ENCODE measurements around the gene CBX4. TPM values are rescaled to one million over a fixed set of nuclear protein-coding genes. Genes with fewer than 3 reads are reported as not detected.

Gene CBX4
- total and polyA plus RNA-seq, 2 of the 13 experiments (the other 11 are each of a cell fraction or from before 2014, with no cell fraction given) = 25.8 to 50.8 TPM

- TF ChIP-seq, protein P1, sequence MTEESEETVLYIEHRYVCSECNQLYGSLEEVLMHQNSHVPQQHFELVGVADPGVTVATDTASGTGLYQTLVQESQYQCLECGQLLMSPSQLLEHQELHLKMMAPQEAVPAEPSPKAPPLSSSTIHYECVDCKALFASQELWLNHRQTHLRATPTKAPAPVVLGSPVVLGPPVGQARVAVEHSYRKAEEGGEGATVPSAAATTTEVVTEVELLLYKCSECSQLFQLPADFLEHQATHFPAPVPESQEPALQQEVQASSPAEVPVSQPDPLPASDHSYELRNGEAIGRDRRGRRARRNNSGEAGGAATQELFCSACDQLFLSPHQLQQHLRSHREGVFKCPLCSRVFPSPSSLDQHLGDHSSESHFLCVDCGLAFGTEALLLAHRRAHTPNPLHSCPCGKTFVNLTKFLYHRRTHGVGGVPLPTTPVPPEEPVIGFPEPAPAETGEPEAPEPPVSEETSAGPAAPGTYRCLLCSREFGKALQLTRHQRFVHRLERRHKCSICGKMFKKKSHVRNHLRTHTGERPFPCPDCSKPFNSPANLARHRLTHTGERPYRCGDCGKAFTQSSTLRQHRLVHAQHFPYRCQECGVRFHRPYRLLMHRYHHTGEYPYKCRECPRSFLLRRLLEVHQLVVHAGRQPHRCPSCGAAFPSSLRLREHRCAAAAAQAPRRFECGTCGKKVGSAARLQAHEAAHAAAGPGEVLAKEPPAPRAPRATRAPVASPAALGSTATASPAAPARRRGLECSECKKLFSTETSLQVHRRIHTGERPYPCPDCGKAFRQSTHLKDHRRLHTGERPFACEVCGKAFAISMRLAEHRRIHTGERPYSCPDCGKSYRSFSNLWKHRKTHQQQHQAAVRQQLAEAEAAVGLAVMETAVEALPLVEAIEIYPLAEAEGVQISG (CRISPR knock-in tag; IDR thresholded peaks at IDR 0.05) = 0 out of 2 replicates have a peak, but pooled peaks have one; percentile 19
- TF ChIP-seq ZNF407 (CRISPR knock-in tag; IDR thresholded peaks at IDR 0.05; ENCODE audit: not compliant biosample characterization) = no peak
- TF ChIP-seq NCOR1 (IDR thresholded peaks at IDR 0.05; ENCODE audit: borderline replicate concordance, low read length) = no peak
- TF ChIP-seq JARID2 (CRISPR knock-in tag; IDR thresholded peaks at IDR 0.05; ENCODE audit: insufficient replicate concordance) = no peak
- no peak; the same call in 1 of the 2 replicates for TF ChIP-seq PHF20 (CRISPR knock-in tag; IDR thresholded peaks at IDR 0.05)
- peak; percentile 47; the same call in 1 of the 2 replicates for TF ChIP-seq ZNF350 (CRISPR knock-in tag; IDR thresholded peaks at IDR 0.05; ENCODE audit: borderline replicate concordance, low read depth)
- TF ChIP-seq ZNF138 (CRISPR knock-in tag; IDR thresholded peaks at IDR 0.05; ENCODE audit: low read depth) = no peak
- TF ChIP-seq ZSCAN9 (CRISPR knock-in tag; IDR thresholded peaks at IDR 0.05; ENCODE audit: borderline replicate concordance) = 0 out of 2 replicates have a peak, but pooled peaks have one; percentile 48
- TF ChIP-seq ZFP82 (CRISPR knock-in tag; IDR thresholded peaks at IDR 0.05; ENCODE audit: borderline replicate concordance) = no peak
- no peak for TF ChIP-seq THYN1 (CRISPR knock-in tag; IDR thresholded peaks at IDR 0.05; ENCODE audit: borderline replicate concordance, low read depth)
- TF ChIP-seq, protein P2, sequence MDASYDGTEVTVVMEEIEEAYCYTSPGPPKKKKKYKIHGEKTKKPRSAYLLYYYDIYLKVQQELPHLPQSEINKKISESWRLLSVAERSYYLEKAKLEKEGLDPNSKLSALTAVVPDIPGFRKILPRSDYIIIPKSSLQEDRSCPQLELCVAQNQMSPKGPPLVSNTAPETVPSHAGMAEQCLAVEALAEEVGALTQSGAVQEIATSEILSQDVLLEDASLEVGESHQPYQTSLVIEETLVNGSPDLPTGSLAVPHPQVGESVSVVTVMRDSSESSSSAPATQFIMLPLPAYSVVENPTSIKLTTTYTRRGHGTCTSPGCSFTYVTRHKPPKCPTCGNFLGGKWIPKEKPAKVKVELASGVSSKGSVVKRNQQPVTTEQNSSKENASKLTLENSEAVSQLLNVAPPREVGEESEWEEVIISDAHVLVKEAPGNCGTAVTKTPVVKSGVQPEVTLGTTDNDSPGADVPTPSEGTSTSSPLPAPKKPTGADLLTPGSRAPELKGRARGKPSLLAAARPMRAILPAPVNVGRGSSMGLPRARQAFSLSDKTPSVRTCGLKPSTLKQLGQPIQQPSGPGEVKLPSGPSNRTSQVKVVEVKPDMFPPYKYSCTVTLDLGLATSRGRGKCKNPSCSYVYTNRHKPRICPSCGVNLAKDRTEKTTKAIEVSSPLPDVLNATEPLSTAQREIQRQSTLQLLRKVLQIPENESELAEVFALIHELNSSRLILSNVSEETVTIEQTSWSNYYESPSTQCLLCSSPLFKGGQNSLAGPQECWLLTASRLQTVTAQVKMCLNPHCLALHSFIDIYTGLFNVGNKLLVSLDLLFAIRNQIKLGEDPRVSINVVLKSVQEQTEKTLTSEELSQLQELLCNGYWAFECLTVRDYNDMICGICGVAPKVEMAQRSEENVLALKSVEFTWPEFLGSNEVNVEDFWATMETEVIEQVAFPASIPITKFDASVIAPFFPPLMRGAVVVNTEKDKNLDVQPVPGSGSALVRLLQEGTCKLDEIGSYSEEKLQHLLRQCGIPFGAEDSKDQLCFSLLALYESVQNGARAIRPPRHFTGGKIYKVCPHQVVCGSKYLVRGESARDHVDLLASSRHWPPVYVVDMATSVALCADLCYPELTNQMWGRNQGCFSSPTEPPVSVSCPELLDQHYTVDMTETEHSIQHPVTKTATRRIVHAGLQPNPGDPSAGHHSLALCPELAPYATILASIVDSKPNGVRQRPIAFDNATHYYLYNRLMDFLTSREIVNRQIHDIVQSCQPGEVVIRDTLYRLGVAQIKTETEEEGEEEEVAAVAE (CRISPR knock-in tag; IDR thresholded peaks at IDR 0.05; ENCODE audit: borderline replicate concordance) = no peak
- no peak for TF ChIP-seq ZNF224 (CRISPR knock-in tag; IDR thresholded peaks at IDR 0.05)
These were observed 21.0 kb downstream of the CBX4 start (continued) for GRCh38 chr17:79818026-79818758.
